ENCODE data around the gene TMEM163. TPM values are rescaled to one million over a fixed set of nuclear protein-coding genes. Genes with fewer than 3 reads are reported as not detected.

TMEM163 gene
- total RNA-seq, 2 experiments from 2014 or later: 0.51 TPM; not detected in 1

DNA sequence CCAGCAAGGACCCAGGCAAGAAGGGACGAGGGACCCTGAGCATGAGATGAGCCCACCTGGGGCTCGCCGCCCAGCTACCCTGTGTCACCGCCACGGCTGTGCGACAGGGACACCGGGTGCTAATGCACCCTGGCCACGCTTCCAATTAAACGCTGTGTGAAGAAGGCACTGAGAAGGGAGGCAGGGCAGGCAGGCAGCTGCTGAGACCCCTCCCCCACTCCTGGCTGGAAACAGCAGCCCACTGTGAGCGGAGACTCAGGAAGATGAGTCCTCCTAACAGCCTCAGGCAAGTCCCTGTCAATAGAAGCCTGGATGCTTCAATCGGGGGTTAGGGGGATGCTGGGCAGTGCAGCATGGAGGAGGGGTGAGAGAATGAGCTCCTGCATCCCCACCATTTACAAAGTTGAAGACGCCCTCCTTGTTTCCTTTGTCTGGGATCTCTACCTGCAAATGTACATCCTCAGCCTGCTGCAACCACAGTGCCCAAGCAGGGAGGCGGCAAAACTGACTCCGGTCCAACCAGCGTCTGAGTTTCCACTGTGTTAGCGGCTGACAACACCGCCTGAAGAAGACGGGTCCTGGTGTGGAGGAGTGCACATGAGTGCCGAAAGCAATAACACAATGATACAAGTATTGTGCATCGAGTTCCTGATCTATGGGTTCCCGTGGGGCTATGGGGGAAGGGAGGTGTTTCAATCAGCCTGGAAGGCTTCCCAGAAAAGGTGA lies 12.8 kb downstream of the TMEM163 start:
- Histone ChIP-seq H4K20me1 (ENCODE audit: insufficient read depth, low read length) (no peaks in the 10 kb centered on the region), H3K4me1 (ENCODE audit: insufficient read depth, low read length, poor library complexity, severe bottlenecking) (no peaks in the 10 kb centered on the region), H2AFZ (ENCODE audit: low read length) (no peak overlapping the region), H3K79me2 (ENCODE audit: insufficient read depth, low read depth, low read length) (no peaks in the 10 kb centered on the region), H3K4me2 (ENCODE audit: low read length) (no peak overlapping the region), H3K27ac (ENCODE audit: low read depth, low read length, poor library complexity, severe bottlenecking) (no peak overlapping the region), H3K9me2 (ENCODE audit: insufficient read depth, low read length) (no peaks in the 10 kb centered on the region), H3K4me3 (ENCODE audit: low read depth, low read length, poor library complexity, severe bottlenecking) (no peak overlapping the region), H3K9me3 (ENCODE audit: low read length) (no peaks in the 10 kb centered on the region), H3K36me3 (ENCODE audit: insufficient read depth, low read length) (no peaks in the 10 kb centered on the region)
- BruUV-seq (replicated peaks): no TSS peak
- no peak for TF ChIP-seq EZH2phosphoT487 (IDR thresholded peaks at IDR 0.05; ENCODE audit: borderline replicate concordance, low read depth, low read length)
- TF ChIP-seq, protein P1, sequence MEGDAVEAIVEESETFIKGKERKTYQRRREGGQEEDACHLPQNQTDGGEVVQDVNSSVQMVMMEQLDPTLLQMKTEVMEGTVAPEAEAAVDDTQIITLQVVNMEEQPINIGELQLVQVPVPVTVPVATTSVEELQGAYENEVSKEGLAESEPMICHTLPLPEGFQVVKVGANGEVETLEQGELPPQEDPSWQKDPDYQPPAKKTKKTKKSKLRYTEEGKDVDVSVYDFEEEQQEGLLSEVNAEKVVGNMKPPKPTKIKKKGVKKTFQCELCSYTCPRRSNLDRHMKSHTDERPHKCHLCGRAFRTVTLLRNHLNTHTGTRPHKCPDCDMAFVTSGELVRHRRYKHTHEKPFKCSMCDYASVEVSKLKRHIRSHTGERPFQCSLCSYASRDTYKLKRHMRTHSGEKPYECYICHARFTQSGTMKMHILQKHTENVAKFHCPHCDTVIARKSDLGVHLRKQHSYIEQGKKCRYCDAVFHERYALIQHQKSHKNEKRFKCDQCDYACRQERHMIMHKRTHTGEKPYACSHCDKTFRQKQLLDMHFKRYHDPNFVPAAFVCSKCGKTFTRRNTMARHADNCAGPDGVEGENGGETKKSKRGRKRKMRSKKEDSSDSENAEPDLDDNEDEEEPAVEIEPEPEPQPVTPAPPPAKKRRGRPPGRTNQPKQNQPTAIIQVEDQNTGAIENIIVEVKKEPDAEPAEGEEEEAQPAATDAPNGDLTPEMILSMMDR (conservative IDR thresholded peaks at IDR 0.05; ENCODE audit: low read length): no peak
- no peak for DNase-seq (ENCODE audit: low spot score)
- ChIA-PET POLR2A (no interaction called here), CTCF (ENCODE audit: unreplicated experiment) (no interaction called here)
- intact Hi-C loops (cut with micrococcal nuclease; ENCODE audit: unreplicated experiment): no loop called here

DNA sequence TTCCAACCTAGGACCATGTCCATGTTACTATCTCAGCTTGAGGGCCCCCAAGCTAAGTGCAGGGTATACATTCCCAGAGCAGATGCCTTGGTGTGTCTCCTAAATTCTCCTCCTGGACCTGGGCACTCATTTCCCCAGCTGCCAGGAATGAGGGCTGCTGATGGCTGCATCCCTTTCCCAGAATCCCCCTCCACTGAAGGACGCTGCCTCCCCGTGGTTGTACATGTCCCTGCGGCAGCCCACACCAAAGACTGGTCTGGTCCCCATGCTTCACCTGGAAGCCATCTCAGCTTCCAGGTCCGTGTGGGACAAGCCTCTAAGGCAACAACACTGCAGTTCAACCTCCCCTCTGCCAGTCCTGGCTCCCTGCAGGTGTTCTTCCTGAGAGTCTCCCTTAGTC lies 14.6 kb downstream of the TMEM163 start:
- no peak for TF ChIP-seq EZH2phosphoT487 (IDR thresholded peaks at IDR 0.05; ENCODE audit: borderline replicate concordance, low read depth, low read length)
- TF ChIP-seq, protein P1 (conservative IDR thresholded peaks at IDR 0.05; ENCODE audit: low read length): no peak
- H3K27ac ChIP-seq (ENCODE audit: low read depth, low read length, poor library complexity, severe bottlenecking): no peak overlapping the region
- no peaks in the 10 kb centered on the region for H4K20me1 ChIP-seq (ENCODE audit: insufficient read depth, low read length)
- no peak overlapping the region for H3K4me3 ChIP-seq (ENCODE audit: low read depth, low read length, poor library complexity, severe bottlenecking)
- H3K4me1 ChIP-seq (ENCODE audit: insufficient read depth, low read length, poor library complexity, severe bottlenecking): no peaks in the 10 kb centered on the region
- H2AFZ ChIP-seq (ENCODE audit: low read length): no peak overlapping the region
- no TSS peak for BruUV-seq (replicated peaks)
- no peak for DNase-seq (ENCODE audit: low spot score)
- CTCF ChIA-PET (ENCODE audit: unreplicated experiment): no interaction called here
- H3K79me2 ChIP-seq (ENCODE audit: insufficient read depth, low read depth, low read length): no peaks in the 10 kb centered on the region
- no peaks in the 10 kb centered on the region for H3K9me2 ChIP-seq (ENCODE audit: insufficient read depth, low read length)
- H3K4me2 ChIP-seq (ENCODE audit: low read length): no peak overlapping the region
- intact Hi-C loops (cut with micrococcal nuclease; ENCODE audit: unreplicated experiment): no loop called here
- POLR2A ChIA-PET: interaction anchor here (1.3 to 2.0 kb wide), 2 partner anchors 10 to 32 kb away, joined by 3 to 5 read pairs; no protein-coding TSS in a partner anchor
- H3K9me3 ChIP-seq (ENCODE audit: low read length): no peaks in the 10 kb centered on the region
- no peaks in the 10 kb centered on the region for H3K36me3 ChIP-seq (ENCODE audit: insufficient read depth, low read length)

DNA sequence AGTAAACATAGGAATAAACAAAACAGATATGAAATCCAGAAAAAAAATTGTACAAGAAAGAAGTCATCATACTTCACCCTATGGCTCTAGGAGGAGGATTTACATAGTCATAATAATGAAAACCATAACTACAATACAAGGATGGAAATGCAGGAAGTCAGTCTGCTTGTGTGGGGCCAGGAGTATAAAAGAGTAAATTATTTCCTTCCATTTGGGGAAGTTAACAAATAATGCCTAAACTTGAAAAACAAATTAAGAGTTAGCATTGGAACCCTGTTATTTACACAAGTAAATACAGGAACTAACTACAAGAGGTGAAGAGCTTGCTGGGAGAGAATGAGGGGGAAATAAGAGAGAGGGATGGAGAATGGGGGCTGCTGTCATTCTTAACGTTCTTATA lies 15.4 kb downstream of the TMEM163 start:
- no peak overlapping the region for H3K4me3 ChIP-seq (ENCODE audit: low read depth, low read length, poor library complexity, severe bottlenecking)
- no peaks in the 10 kb centered on the region for H3K4me1 ChIP-seq (ENCODE audit: insufficient read depth, low read length, poor library complexity, severe bottlenecking)
- intact Hi-C loops (cut with micrococcal nuclease; ENCODE audit: unreplicated experiment): no loop called here
- H3K27ac ChIP-seq (ENCODE audit: low read depth, low read length, poor library complexity, severe bottlenecking): no peak overlapping the region
- H2AFZ ChIP-seq (ENCODE audit: low read length): no peak overlapping the region
- H3K79me2 ChIP-seq (ENCODE audit: insufficient read depth, low read depth, low read length): no peaks in the 10 kb centered on the region
- BruUV-seq (replicated peaks): no TSS peak
- H3K9me3 ChIP-seq (ENCODE audit: low read length): no peaks in the 10 kb centered on the region
- POLR2A ChIA-PET: interaction anchor here (0.5 to 2.0 kb wide), 4 partner anchors 9 to 168 kb away, joined by 3 to 5 read pairs (median 3); no protein-coding TSS in a partner anchor
- H4K20me1 ChIP-seq (ENCODE audit: insufficient read depth, low read length): no peaks in the 10 kb centered on the region
- TF ChIP-seq, protein P1 (conservative IDR thresholded peaks at IDR 0.05; ENCODE audit: low read length): no peak
- no peak for TF ChIP-seq EZH2phosphoT487 (IDR thresholded peaks at IDR 0.05; ENCODE audit: borderline replicate concordance, low read depth, low read length)
- no peaks in the 10 kb centered on the region for H3K36me3 ChIP-seq (ENCODE audit: insufficient read depth, low read length)
- no peaks in the 10 kb centered on the region for H3K9me2 ChIP-seq (ENCODE audit: insufficient read depth, low read length)
- no peak for DNase-seq (ENCODE audit: low spot score)
- CTCF ChIA-PET (ENCODE audit: unreplicated experiment): no interaction called here
- H3K4me2 ChIP-seq (ENCODE audit: low read length): no peak overlapping the region

Measured in OCI-LY7 (cell line).